Sigmoid colon (tissue), 7 donors: ENCODE measurements around the gene PRPF38A. TPM values are rescaled to one million over a fixed set of nuclear protein-coding genes. Genes with fewer than 3 reads are reported as not detected.

ENCODE experiments used
- DNase-seq: peaks from one replicate; pipeline ENCODE4 v3.0.0-alpha.2; 2019
- H3K27ac ChIP-seq, 4 donors: fragments of 200-600 bp; sonication (generic); one replicate each; pipeline ENCODE4 v1.5.1; 2016 to 2019; ENCODE audit warnings: mild to moderate bottlenecking in 1 of 4
- H3K27me3 ChIP-seq, 3 donors: fragments of 200-600 bp; sonication (generic); one replicate each; pipeline ENCODE4 v1.5.1; 2019; ENCODE audit warnings: mild to moderate bottlenecking in 1 of 3
- H3K36me3 ChIP-seq, 4 donors: fragments of 200-600 bp; sonication (generic); one replicate each; pipeline ENCODE4 v1.5.1; 2016 to 2019
- H3K4me1 ChIP-seq, 4 donors: fragments of 200-600 bp; sonication (generic); one replicate each; pipeline ENCODE4 v1.5.1; 2017 to 2019
- H3K4me3 ChIP-seq, 4 donors: fragments of 200-600 bp; sonication (generic); one replicate each; pipeline ENCODE4 v1.5.1; 2017 to 2019; ENCODE audit warnings: mild to moderate bottlenecking in 2 of 4, moderate library complexity in 1 of 4
- H3K9me3 ChIP-seq, 4 donors: fragments of 200-600 bp in 3 of 4; sonication (generic) in 3 of 4; one replicate each; pipeline versions ENCODE4 v1.5.1 to v1.6.1; 2013 to 2019
- EP300 ChIP-seq, 4 donors: sonication (generic); formaldehyde crosslinking; IDR thresholded peaks; one replicate each; pipeline ENCODE4 v1.6.1; 2017; ENCODE audit warnings: antibody characterized with exemption in 4 of 4
- POLR2A ChIP-seq, 2 donors: fragments of 450-650 bp; IDR thresholded peaks; one replicate each; pipeline ENCODE4 v1.6.1; 2016; ENCODE audit warnings: antibody characterized with exemption in 2 of 2, mild to moderate bottlenecking in 2 of 2, moderate library complexity in 2 of 2
- POLR2AphosphoS5 ChIP-seq, 4 donors: sonication (generic); formaldehyde crosslinking; IDR thresholded peaks; one replicate each; pipeline ENCODE4 v1.6.1; 2017; ENCODE audit warnings: antibody characterized with exemption in 4 of 4
- WGBS, 2 donors: extraction: QIAGEN DNeasy Blood & Tissue Kit; methylation state at CpG; one replicate each; pipeline ENCODE4 v1.1.7; 2013; 5-methylcytosine and 5-hydroxymethylcytosine counted together
- intact Hi-C: fragments of 100-400 bp; cut with DNase I; formaldehyde crosslinking; loops from one replicate; pipeline ENCODE4 v1.15.1; 2023
- polyA plus RNA-seq, 3 donors: library from polyadenylated mRNA; stranded (reverse); fragments of 200-250 nt; gene quantifications; one replicate each; pipeline ENCODE4 v1.2.3, GENCODE V29; 2013
- total RNA-seq, 4 donors: library from RNA; depleted of rRNA; stranded (reverse); fragments of >200 nt; gene quantifications; one replicate each; pipeline ENCODE4 v1.1.0, GENCODE V29; 2016
- TF ChIP-seq, protein P1 (sequence below), 4 experiments: fragments of 450-650 bp in 3 of 4; fragments of 200-600 bp in 1 of 4; IDR thresholded peaks; one replicate each; pipeline ENCODE4 v1.5.1; 2016 to 2019; ENCODE audit warnings: antibody characterized with exemption in 4 of 4, mild to moderate bottlenecking in 3 of 4, moderate library complexity in 2 of 4
- donor health status: healthy with polysubstance abuse.
- donor health status: Bipolar disorder and iron deficiency.
- donor health status: healthy.

Gene PRPF38A, protein sequence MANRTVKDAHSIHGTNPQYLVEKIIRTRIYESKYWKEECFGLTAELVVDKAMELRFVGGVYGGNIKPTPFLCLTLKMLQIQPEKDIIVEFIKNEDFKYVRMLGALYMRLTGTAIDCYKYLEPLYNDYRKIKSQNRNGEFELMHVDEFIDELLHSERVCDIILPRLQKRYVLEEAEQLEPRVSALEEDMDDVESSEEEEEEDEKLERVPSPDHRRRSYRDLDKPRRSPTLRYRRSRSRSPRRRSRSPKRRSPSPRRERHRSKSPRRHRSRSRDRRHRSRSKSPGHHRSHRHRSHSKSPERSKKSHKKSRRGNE
- 10 to 100 TPM; 12.4 to 20.0 (median 17.5) TPM for total RNA-seq
- 10 to 100 TPM; 17.8 to 29.8 (median 22.2) TPM for polyA plus RNA-seq

DNA sequence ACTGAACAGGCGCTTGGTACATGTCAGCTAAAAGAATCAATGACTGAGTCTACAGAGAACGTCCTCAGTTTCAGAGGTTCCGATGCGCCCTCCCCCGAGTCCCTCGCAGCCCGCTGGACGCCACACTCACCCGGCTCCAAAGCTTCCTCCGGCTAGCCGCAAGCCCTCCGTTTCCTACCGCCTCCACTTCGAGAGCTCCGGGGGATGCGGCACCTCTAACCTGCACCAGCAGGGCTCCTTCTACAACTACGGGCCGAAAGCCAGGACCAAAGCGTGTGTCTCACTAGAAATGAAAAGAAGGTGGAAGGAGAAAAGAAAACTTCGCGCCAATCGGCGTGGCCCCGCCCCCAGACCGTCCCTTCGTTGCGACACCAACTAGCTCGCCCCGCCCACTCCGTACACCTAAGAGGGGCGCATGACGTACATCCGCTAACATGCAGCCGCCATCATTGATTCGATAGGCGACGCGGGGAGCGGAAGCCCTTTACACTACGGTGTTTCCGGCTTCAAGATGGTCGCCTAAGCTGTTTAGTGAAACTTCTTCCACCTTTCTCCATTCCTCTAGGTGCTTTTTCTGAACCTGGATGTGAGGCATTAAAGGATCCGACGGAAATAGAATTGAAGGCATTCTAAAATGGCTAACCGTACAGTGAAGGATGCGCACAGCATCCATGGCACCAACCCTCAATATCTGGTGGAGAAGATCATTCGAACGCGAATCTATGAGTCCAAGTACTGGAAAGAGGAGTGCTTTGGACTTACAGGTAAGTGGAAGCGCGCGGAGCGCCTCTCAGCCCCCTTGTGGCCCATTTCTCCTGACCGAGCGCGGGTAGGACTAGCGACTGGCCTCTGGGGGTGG lies at the start of gene PRPF38A, which contains the start of gene ORC1:
TSS of gene PRPF38A (plus strand) at position 487 of the 859 bp plus-strand sequence. CDS start at position 635, 148 bp downstream.
TSS of gene ORC1 (minus strand) at position 308 of the 859 bp plus-strand sequence. CDS start 2,200 bp downstream, outside the sequence.
- intact Hi-C loops: loop anchor here (1.0 to 10.0 kb wide), 4 partner anchors 37 to 260 kb away; partner anchors contain the start of genes GPX7, TUT4 and ZFYVE9
- peak; percentile 39 to 67 for TF ChIP-seq POLR2A (IDR thresholded peaks at IDR 0.05)
- peak; percentile 81 to 88 (median 86) for TF ChIP-seq POLR2AphosphoS5 (IDR thresholded peaks at IDR 0.05)
- TF ChIP-seq, protein P1, sequence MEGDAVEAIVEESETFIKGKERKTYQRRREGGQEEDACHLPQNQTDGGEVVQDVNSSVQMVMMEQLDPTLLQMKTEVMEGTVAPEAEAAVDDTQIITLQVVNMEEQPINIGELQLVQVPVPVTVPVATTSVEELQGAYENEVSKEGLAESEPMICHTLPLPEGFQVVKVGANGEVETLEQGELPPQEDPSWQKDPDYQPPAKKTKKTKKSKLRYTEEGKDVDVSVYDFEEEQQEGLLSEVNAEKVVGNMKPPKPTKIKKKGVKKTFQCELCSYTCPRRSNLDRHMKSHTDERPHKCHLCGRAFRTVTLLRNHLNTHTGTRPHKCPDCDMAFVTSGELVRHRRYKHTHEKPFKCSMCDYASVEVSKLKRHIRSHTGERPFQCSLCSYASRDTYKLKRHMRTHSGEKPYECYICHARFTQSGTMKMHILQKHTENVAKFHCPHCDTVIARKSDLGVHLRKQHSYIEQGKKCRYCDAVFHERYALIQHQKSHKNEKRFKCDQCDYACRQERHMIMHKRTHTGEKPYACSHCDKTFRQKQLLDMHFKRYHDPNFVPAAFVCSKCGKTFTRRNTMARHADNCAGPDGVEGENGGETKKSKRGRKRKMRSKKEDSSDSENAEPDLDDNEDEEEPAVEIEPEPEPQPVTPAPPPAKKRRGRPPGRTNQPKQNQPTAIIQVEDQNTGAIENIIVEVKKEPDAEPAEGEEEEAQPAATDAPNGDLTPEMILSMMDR (IDR thresholded peaks at IDR 0.05): peak; percentile 10 to 69 (median 48)
- no peak for TF ChIP-seq EP300 (IDR thresholded peaks at IDR 0.05)
- peaks cover 0 to 26% (median 23%) of the 10 kb centered on the region in 4 donors for H3K4me1 ChIP-seq
- H3K27me3 ChIP-seq: no peaks in the 10 kb centered on the region
- no peaks in the 10 kb centered on the region for H3K9me3 ChIP-seq
- peak within 1 kb of the TSS; percentile 56 to 87 (median 78) for H3K4me3 ChIP-seq
- H3K36me3 ChIP-seq: peaks cover 7 to 34% (median 17%) of the 10 kb centered on the region in 4 donors
- peak within 1 kb of the TSS; percentile 84 to 90 (median 89) for H3K27ac ChIP-seq
- peak; percentile 99 for DNase-seq
- WGBS, 2 donors: 0 to 1% methylated on average over 57 of the region's 57 CpGs

DNA sequence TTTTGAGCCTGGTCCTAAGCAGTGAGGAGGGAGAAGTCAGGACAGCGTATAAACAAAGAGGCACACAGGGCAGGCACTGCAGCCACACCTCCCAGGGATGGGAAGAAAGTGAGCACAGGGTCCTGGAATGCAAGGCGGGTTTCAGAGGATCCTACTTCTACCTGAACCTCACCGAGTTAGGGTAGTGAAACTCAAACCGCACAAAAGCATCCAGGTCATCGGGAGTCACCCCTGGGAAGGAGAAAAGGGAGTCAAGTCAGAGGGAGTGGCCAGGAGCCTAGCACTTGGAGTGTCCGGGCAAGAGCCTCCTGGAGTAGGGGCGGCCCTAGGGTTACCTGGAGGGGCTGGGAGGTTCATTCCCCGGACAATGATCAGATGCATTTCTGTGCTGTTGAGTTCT lies 49.0 kb upstream of the PRPF38A start:
- Histone ChIP-seq H3K27ac (no peak overlapping the region), H3K4me1 (no peaks in the 10 kb centered on the region), H3K4me3 (no peak overlapping the region), H3K36me3 (peaks cover 63 to 87% (median 78%) of the 10 kb centered on the region in 4 donors), H3K27me3 (no peaks in the 10 kb centered on the region), H3K9me3 (no peaks in the 10 kb centered on the region)
- WGBS, 2 donors: 94 to 96% methylated on average over 8 of the region's 8 CpGs
- intact Hi-C loops: loop anchor here (1.0 kb wide), 1 partner anchor 9 kb away; no protein-coding TSS in a partner anchor
- no peak for TF ChIP-seq EP300 (IDR thresholded peaks at IDR 0.05)
- TF ChIP-seq POLR2AphosphoS5 (IDR thresholded peaks at IDR 0.05): no peak
- TF ChIP-seq, protein P1 (IDR thresholded peaks at IDR 0.05): no peak
- no peak for TF ChIP-seq POLR2A (IDR thresholded peaks at IDR 0.05)
- DNase-seq: no peak

DNA sequence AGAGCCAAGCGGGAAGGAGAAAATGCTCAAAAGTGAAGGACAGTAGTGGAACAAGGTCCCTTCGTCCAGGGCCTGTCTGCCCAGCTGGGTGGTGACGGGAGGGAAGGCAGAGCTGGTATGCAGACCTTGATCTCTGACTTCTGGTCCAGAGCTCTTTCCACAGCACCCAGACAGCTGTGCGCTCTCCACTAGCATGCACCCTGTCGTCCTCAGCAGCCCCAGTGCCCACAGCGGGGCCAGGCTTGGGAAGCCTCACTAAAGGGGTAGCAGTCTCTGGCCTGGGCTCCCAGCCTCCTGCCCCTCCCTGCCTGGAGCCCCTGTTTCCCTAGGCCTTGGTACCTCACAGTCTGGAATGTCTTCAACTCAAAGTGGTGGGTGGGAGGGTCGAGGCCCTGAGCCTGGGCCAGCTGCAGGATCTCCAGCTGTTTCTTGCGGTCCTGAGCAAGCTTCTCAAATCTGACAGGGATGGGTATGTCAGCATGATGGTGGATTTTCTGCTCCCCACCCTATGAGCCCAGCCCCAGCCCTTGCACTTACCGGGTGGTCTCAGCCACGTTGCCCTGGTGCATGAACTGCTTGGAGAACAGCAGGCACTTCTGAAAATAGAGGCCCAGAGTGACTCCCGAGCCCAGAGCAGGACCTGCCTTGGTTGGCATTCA lies 48.4 kb upstream of the PRPF38A start:
- 91 to 95% methylated on average over 11 of the region's 11 CpGs for WGBS, 2 donors
- Histone ChIP-seq H3K4me1 (no peaks in the 10 kb centered on the region), H3K27me3 (no peaks in the 10 kb centered on the region), H3K4me3 (no peak overlapping the region), H3K9me3 (no peaks in the 10 kb centered on the region), H3K36me3 (peaks cover 67 to 92% (median 83%) of the 10 kb centered on the region in 4 donors), H3K27ac (no peak overlapping the region)
- TF ChIP-seq POLR2A (IDR thresholded peaks at IDR 0.05): no peak
- no peak for TF ChIP-seq EP300 (IDR thresholded peaks at IDR 0.05)
- TF ChIP-seq, protein P1 (IDR thresholded peaks at IDR 0.05): no peak
- no peak for TF ChIP-seq POLR2AphosphoS5 (IDR thresholded peaks at IDR 0.05)
- intact Hi-C loops: loop anchor here (1.0 kb wide), 1 partner anchor 8 kb away; no protein-coding TSS in a partner anchor
- DNase-seq: no peak

DNA sequence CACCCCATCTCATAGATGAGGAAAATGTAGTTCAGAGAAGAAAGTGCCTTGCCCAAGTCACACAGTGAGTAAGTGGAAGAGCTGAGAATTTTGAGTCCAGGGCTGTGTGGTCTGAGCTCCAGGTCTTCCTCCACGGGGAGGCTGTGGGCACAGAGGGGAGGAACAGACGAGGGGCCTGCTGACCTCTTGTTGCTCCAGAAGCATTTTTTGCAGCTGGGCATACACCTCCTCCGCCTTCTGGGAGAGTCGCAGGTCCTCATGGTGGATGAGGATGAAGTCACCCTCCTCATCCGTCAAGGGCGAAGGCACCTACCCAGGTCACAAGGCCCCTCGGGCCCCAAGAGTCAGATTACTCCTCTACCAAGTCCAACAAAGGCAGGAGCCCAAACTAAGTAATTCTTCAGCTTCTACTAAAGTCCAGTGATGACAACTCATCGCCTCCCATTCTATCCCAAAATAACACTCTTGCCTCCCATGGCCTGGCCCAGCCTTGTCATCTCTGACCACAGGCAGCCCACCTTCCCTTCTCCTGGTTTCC lies 47.5 kb upstream of the PRPF38A start:
- intact Hi-C loops: no loop called here
- H3K9me3 ChIP-seq: no peaks in the 10 kb centered on the region
- TF ChIP-seq POLR2AphosphoS5 (IDR thresholded peaks at IDR 0.05) (no peak), EP300 (IDR thresholded peaks at IDR 0.05) (no peak)
- DNase-seq: no peak
- 94 to 95% methylated on average over 8 of the region's 8 CpGs for WGBS, 2 donors
- no peak overlapping the region for H3K4me3 ChIP-seq
- no peak overlapping the region for H3K27ac ChIP-seq
- no peaks in the 10 kb centered on the region for H3K4me1 ChIP-seq
- peaks cover 70 to 100% (median 92%) of the 10 kb centered on the region in 4 donors for H3K36me3 ChIP-seq
- no peaks in the 10 kb centered on the region for H3K27me3 ChIP-seq
